Stimulated activated CD8-positive, alpha-beta memory T cell treated with anti-CD3 and anti-CD28 coated beads, Interleukin-7, amount 100 ng/mL, for 4 hours (primary cell): ENCODE data around the gene ARHGEF5.
"Not testable (repeated sequence)": the region's sequence is repeated elsewhere in the genome, so short reads cannot be mapped to it uniquely, and the experiment has no call there.

Experiments used
- DNase-seq, 2 donors: peaks; one replicate each; pipeline ENCODE4 v3.0.0-alpha.2; 2020; ENCODE audit warnings: low read depth in 2 of 2

Gene ARHGEF5

DNA sequence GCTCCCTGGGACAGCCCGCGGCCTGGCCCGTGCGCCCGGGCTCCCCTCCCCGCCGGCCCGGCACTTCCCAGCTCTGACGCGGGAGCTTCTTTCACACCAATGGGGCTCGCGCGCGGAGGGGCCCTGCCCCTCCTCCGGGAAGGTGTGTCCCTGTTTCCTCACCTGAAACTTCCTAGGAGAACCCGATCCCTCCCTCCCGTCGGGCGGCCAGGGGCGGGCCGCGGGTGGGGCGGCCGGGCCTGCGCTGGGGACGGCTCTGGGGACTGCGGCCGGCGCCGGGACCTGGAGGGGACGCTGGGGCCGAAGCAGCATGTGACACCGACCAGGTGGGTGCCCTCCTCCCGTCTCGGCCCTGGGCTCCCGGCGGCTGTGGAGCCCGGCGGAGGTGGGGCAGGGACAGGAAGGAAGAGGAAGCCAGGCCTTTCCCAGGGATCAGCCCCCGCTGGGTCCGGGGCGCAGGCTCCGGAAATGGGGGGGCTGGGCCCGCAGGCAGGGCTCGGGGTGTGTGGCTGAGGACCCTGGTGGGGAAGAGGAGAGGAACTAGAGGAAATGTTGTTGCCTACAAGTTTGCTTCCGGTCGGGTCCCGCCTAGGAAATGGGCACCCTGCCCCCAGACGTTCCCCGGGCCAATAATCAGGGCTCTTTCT is at the start of gene ARHGEF5:
ARHGEF5 (plus strand) TSS at position 227 of the 647 bp plus-strand sequence. CDS start 7,268 bp downstream, outside the sequence.
- DNase-seq = not testable (repeated sequence)

DNA sequence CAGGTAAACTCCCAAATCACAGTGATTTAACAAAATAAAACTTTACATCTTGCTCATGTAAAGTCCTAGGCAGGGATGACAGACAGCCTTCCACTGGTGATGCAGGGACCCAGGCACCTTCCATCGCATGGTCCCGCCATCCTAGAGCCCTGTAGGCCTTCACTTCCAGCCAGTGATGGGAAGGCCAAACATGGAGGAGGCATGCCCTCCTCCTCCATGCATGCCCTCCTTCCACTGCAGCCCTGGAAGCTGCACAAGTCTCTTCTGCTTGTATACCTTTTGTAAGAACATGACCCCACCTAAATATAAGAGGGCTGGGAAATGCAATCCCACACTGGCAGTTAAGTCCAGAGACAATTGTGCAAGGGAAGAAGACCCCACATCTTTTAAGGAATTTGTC is 45.5 kb upstream of the ARHGEF5 start:
- not testable (repeated sequence) for DNase-seq

DNA sequence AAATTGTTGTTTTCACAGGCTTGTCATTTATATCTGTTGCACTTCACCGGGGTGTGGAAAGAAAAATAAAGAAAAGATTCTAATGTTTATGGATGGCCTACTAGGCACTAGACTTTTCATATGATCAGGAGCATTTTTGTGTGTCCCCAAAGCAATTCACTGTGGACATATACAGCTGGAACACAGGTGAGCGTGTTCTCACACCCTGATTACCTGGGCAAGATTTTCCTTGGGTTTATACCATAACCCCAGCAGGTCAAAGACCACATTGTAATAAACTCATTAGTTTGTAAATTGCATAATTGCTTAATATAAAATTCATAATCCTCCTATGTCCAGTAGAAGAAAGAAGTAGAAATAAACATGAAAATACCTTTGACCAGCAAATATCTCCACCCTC is 44.0 kb upstream of the ARHGEF5 start:
- DNase-seq = not testable (repeated sequence)

DNA sequence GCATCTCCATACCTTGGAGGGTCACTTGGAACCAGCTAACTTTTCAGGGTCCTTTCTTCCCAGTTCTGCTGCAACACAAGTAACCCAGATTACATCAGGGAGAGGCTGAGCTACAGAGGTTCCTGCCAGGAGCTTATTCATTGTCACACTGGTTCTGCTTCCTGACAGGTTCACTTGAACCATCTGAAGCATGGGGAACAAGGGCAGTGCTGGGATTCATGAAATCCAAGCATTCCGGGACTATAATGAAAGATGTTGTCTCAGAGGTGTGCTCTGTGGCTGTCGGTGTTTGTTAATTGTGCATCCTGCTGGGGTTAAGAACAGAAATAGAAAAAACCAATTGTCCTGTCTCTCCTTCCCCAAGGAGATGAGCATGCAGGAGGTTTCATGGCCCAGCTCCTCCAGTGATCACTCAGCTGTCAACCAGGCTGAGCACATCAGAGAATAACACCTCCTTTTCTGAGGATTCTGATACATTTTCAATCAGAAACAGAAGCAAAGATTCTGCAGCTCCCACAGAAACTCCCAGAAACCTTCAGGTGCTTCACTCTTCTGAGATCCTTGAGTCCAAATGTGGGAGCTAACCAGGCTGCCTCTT is 43.2 kb upstream of the ARHGEF5 start, which contains the start of gene OR2A1:
OR2A1 (plus strand) TSS at position 548 of the 598 bp plus-strand sequence. CDS start 5,706 bp downstream, outside the sequence.
- not testable (repeated sequence) for DNase-seq

DNA sequence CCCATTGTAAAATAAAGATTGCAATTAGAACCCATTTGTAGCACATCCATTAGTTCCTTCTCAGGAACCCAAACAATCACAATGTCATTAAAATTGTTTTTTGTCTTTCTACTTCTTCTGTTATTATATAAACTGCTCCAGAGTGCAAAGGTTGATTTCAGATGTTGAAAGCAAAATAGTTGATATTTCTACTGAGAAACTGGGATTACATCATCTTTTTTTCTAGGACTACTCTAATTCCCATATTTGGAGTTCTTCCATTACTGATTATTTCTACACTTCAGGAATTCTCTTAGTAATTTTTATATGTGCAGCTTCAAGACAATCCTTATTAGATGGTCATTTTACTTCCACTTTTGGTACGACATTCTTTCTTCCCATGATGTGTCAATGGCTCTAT is 37.7 kb upstream of the ARHGEF5 start:
- DNase-seq = not testable (repeated sequence)

DNA sequence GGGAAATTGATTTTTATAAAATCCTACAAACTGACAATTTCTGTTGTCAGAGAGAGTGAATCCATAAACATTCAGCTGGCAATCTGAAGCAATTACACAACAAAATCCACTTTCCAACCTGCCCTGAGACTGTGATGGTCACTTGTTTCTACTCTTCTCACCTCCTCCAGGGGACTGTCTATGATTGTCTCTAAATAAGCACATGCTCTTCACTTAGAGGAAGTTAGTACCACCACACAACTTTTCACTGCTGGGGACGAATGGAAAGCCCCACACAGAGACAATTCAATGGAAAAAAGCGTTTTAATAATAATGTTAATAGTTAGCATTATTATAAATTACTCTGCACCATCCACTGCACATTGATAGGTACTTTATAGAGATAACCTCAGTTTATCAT is 35.7 kb upstream of the ARHGEF5 start:
- not testable (repeated sequence) for DNase-seq

DNA sequence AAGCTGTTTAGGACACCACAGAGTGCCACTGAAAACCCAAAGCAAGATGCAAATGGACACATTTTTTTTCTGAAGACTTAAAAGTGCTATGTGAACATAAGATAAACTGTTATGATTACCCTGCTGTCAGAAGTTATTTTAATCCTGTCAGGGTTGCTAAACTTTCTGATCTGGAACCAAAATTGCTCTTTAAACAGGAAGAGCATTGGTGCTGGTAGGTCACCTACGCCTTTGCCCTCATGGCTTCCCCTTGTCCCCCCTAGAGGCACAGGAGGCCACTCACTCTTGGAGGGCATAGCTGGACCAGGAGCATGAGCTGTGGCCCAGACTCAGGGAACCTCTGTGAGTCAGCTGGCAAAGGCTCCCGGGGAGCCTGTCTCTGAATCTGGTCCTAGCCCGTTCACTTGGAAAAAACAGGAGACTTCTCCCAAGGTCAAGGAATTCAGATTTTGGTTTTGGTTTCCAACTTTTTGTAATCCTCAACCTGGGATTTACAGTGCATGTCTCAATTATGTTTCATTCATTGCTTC is 33.5 kb upstream of the ARHGEF5 start:
- DNase-seq = not testable (repeated sequence)

DNA sequence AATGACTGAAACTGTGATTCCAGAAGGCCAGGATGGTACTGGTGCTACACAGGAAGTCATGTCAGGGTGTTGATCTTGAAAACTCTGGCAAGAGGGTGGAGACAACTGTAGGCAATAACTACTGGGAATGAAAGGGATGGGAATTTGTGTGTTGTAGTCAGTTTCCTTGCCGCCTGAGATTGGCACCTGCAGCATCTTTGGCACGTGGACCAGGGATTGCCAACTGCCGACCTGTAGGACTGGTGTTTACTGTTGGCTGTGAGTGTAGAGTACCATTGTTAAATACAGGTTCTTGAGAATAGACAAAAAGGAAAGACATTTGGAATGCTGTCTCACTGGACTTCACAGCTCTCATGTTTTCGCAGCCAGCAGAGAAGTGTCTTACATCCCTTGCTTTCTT is 31.8 kb upstream of the ARHGEF5 start:
- DNase-seq = not testable (repeated sequence)

DNA sequence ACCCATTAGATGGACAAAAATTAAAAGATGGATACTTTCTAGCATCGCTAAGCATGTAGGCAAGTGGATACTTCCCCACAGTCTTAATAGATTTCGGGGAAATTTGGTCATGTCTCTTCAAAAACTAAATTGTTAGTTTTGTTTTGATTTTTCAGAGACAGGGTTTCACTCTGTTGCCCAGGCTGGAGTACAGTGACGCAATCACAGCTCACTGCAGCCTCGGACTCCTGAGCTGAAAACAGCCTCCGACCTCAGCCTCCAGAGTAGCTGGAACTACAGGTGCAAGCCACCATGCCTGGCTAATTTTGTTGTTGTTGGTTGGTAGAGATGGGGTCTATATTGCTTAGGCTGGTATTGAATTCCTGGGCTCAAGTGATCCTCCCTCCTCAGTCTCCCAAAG is 29.3 kb upstream of the ARHGEF5 start:
- DNase-seq = not testable (repeated sequence)

DNA sequence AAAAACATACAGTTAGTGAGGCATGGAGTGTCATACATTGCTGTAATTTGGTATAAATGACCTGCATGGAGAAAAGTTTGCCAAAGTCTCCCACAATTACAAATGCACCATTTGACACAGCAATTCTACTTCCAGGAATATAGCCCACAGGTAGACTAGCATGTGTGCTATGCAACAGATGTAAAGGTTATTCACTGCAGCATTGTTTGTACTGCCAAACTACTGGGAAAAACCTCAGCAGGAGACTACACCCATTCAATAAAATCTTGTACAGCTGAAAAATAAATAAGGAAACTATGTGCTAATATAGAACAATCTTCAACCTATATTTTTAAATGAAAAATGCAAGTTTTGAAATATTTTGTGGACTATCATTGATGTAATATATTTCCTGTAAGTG is 25.2 kb upstream of the ARHGEF5 start:
- not testable (repeated sequence) for DNase-seq

DNA sequence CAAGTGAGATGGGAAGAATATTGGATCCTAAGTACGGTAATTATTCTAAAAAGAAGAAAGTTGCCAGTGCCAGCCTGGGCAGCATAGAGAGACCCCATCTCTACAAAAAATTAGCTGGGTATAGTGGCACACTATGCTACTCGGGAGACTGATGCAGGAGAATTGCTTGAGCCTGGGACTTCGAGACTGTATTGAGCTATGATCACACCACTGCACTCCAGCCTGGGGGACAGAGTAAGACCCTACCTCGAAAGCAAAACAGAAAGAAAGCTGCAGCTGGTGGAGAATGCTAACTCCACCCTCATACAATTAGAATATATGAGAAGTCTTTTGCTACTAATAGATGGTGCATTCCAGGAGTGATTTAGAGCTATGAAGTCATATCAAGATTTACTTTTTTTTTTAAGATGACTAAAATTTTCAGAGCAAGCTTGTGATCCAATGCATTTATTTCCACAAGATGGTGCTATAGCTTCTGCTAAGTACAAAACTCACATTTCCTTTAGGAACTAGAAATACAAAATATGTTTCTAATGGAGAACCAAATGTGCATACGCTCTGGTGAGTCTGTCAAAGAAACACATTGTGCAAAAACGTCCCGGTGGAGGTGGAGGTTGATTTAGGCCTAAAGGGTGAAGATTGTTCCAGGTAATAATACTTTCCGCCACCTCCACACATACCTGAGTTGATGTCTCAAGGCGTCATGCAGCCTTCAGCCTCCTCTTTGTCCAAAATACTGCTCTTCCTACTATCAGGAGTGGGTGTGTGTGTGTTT is 23.8 kb upstream of the ARHGEF5 start:
- DNase-seq = not testable (repeated sequence)

DNA sequence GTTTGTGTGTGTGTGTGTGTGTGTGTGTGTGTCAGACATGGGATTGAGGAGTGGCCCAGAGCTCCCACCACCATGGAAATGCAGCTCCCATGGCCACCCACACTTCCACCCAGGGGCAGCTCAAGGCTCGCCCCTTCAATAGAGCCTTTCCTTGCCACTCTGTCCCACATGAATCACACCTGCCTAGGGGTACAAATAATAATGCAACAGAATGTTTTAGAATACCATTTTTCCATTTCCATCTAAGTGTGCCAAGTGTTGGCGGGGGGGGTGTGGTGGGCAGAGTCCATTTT is 23.3 kb upstream of the ARHGEF5 start:
- DNase-seq = not testable (repeated sequence)

DNA sequence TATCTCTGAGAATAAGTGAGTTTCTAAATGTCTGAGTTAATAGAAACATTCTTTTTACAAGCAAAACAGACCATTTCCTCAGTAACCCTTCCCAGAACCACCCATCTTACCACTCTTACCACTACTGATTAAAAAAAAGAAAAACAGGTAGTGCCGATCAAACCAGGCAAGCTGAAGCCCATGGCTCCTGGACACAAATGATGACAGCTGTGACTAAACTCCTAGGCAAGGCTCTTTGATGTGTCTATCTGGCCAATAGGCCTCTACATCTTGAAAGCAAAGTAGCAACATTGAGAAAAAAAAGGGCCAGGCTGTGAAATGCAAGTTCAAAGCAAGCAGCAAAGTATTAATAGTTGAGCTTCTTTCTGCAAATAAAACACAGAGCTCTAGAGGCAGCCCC is 6.6 kb upstream of the ARHGEF5 start:
- DNase-seq = not testable (repeated sequence)

DNA sequence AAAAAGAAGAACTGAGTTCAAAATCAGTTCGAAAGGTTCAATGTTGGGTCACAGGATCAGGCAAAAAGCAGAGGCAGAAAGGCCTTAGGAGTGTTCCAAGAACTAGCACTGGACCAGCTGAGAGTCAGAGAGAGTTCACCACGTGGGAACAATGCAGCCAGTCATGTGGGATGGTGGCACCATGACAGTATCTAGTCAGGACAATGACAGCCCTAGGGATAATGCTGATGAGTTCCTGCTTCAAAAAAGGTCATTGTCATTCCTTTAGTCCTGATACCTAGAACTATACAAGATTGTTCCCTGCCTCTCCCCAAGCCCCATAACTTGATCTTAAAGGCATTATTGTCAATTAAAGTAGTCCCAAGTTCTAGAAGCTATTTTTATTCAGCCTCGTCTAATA is 3.5 kb upstream of the ARHGEF5 start:
- DNase-seq = not testable (repeated sequence)

DNA sequence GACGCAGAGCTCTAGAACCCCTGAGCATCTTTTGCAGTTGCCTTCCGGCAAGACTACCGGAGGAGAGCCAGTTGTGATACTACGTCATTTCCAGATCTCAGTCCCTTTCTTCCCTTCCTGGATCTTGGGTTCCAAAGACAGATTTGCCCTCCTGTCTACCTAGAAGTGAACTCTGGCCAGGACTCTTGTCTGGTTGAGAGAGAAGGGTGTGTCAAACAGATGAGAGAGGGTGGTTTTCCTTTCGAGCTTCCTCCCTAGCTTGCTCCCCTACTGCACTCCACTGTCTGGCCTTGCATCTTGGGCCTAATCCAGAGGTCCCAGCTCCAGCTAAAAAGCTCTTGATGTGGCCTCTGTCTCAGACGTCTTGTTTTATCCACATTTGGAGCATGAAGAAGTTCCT is 983 bp downstream of the ARHGEF5 start:
- DNase-seq = not testable (repeated sequence)

DNA sequence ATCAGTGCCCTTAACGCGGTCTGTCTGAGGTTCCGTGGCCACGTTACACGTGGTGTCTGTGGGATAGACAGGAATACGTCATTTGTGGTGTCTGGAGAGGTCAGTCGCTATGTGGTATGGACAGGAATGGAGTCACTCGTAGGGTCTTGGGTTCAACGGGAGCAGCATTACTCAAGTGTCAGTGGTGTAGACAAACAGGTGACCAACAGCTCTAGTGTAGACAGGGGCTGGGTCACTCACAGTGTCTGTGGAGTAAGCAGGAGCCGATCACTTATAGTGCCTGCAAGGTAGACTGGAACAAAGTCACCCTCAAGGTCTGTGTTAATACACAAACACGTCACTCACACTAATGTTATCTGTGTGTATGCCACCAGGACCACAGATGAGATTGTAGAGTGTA is 1.7 kb downstream of the ARHGEF5 start:
- DNase-seq = not testable (repeated sequence)

DNA sequence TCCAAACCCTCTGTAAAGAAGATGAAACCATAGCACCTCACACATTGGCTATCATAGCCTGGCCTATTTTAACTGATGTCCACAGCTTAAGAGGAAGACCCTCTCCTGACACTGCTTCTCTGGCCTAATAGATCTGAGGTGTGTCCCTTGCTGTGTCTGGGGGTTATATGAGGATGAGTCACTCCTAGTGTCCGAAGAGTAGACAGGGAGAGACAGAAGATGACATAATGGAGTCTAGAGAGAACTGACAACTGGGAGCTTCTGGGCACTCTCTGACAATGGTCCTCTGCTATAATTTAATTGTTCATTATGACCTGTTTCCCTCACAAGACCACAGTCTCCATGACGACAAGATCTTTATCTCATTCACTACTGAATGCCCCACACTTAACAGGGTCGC is 6.9 kb downstream of the ARHGEF5 start:
- DNase-seq = not testable (repeated sequence)

DNA sequence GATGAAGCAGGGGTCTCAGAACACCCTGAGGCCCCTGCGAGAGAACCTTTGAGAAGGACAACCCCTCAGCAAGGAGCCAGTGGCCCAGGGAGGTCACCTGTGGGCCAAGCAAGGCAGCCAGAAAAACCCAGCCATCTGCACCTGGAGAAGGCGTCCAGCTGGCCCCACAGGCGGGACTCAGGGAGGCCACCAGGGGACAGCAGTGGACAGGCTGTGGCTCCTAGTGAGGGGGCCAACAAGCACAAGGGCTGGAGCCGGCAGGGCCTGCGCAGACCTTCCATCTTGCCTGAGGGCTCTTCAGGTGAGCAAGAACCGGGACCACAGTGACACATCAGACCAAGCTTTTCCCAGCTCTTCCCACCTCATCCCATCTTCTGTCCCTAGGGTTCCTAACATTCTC is 10.3 kb downstream of the ARHGEF5 start:
- not testable (repeated sequence) for DNase-seq

DNA sequence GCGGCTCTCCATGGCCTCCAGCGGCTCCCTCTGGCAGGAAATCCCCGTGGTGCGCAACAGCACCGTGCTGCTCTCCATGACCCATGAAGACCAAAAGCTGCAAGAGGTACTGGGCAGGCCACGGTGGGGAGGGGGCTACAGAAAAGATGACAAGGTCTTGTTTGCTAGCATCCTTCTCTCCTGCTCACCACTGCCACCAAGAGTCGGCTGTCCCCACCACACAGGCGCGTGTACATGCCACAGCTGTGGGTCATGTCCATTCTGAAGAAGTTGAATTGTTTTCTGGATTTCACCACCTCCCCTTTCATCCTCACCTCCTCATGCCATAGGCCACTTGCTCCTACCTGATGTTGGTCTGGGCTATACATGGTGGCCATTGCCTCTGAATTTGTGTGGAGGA is 12.0 kb downstream of the ARHGEF5 start:
- DNase-seq = not testable (repeated sequence)

DNA sequence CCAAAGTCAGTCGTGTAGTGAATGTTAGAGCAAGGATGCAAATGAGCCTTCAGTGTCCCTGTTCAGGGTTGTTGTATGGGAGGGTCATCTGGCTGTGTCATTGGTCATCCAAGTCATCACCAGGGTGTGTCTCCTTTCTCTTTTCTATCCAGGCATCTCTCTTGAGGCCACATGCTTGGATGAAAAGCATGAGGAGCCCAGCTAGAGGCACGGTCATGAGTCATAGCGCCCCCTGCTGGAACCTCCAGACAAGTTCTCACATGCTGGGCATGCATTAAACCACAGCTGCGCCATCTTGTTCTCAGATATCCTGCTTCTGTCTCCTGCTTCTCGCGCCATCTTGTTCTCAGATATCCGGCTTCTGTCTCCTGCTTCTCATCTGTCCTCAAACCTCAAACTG is 14.0 kb downstream of the ARHGEF5 start:
- DNase-seq = not testable (repeated sequence)

DNA sequence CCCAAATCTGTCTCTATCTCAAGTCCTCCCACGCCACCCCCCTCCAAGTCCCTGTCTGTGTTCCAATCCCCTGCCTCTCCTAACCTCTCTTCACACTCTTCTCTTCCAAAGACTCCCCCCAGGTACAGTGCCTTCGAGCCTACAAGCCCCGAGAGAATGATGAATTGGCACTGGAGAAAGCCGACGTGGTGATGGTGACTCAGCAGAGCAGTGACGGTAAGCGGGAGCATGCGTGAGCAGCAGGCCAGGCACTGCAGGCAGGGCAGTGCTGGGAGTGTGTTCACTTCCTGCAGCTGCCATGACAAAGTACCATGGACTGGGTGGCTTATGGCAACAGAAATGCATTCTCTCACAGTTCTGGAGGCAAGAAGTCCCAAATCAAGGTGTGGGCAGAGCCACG is 23.4 kb downstream of the ARHGEF5 start:
- DNase-seq = no peak

DNA sequence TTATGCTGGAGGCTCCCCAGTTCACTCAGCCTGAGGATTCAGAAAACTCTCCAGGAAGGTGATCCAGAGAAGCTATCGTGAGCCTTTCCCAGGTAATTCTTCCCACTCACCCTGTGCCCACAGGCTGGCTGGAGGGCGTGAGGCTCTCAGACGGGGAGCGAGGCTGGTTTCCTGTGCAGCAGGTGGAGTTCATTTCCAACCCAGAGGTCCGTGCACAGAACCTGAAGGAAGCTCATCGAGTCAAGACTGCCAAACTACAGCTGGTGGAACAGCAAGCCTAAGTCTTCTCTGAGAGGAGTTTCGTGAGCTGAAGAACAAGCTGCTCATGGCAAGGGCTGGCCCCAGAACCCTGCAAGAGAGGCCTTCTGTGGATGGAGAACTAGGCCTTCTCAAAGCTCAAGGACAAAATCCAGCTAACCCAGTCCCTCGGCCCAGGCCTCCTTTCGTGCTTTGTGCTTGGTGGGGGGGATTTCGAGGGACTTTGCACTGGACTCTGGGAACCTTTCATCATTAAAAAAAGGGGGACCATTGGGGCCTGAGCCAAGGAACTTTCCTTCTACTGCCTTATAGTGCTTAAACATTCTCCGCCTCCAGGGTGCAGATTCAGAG is 24.7 kb downstream of the ARHGEF5 start:
- no peak for DNase-seq
